Measurements from ENCODE around the gene SLMAP. TPM values are rescaled to one million over a fixed set of nuclear protein-coding genes. Genes with fewer than 3 reads are reported as not detected.
A peak's percentile ranks its signal among the peaks of the same experiment; 100 is the strongest.
"Not testable (repeated sequence)": the region's sequence is repeated elsewhere in the genome, so short reads cannot be mapped to it uniquely, and the experiment has no call there.

The SLMAP gene
- polyA plus RNA-seq, 3 donors = 43.9 to 51.8 (median 44.2) TPM

GRCh38 chr3:57825116-57825515, 69.0 kb downstream of the SLMAP start:
- DNase-seq = no peak

- no peak for DNase-seq
Observed at GRCh38 chr3:57826245-57826951, 70.3 kb downstream of the SLMAP start.

GRCh38 chr3:57826952-57827723, 71.0 kb downstream of the SLMAP start:
- DNase-seq = no peak

- DNase-seq = no peak
Observed at GRCh38 chr3:57827757-57828156, 71.6 kb downstream of the SLMAP start.

- DNase-seq = no peak
Observed at GRCh38 chr3:57832486-57832885, 76.4 kb downstream of the SLMAP start.

GRCh38 chr3:57832900-57833313, 76.8 kb downstream of the SLMAP start:
- no peak for DNase-seq

GRCh38 chr3:57833763-57834162, 77.7 kb downstream of the SLMAP start:
- DNase-seq = no peak

- DNase-seq = no peak
Observed at GRCh38 chr3:57837686-57838085, 81.6 kb downstream of the SLMAP start.

- DNase-seq = no peak
Observed at GRCh38 chr3:57838627-57839026, 82.5 kb downstream of the SLMAP start.

GRCh38 chr3:57840473-57840872, 84.4 kb downstream of the SLMAP start:
- no peak for DNase-seq

GRCh38 chr3:57841818-57842217, 85.7 kb downstream of the SLMAP start:
- no peak for DNase-seq

GRCh38 chr3:57848177-57848738, 92.1 kb downstream of the SLMAP start:
- DNase-seq = no peak

- DNase-seq = no peak
Observed at GRCh38 chr3:57851304-57851703, 95.2 kb downstream of the SLMAP start.

- peak; percentile 35 for DNase-seq
Observed at GRCh38 chr3:57852896-57853295, 96.8 kb downstream of the SLMAP start.

GRCh38 chr3:57855281-57855680, 99.2 kb downstream of the SLMAP start:
- no peak for DNase-seq

- no peak for DNase-seq
Observed at GRCh38 chr3:57855943-57856342, 99.8 kb downstream of the SLMAP start.

- no peak for DNase-seq
Observed at GRCh38 chr3:57856675-57857074, 100.6 kb downstream of the SLMAP start.

GRCh38 chr3:57862894-57863293, 106.8 kb downstream of the SLMAP start:
- DNase-seq = no peak

GRCh38 chr3:57863380-57863779, 107.3 kb downstream of the SLMAP start:
- no peak for DNase-seq

GRCh38 chr3:57864853-57865252, 108.7 kb downstream of the SLMAP start:
- DNase-seq = no peak

GRCh38 chr3:57869110-57869509, 113.0 kb downstream of the SLMAP start:
- DNase-seq = not testable (repeated sequence)

- no peak for DNase-seq
Observed at GRCh38 chr3:57872606-57873005, 116.5 kb downstream of the SLMAP start.

GRCh38 chr3:57876632-57877031, 120.5 kb downstream of the SLMAP start:
- DNase-seq = no peak

Data from renal pelvis (tissue), 4 donors.